NCI-H146 treated with DMSO at 0.1 percent for 48 hours (cell line): ENCODE data around the gene PCBD1.

Experiments used
- DNase-seq: peaks from one replicate; lab custom pipeline; 2025; ENCODE audit not compliant: unreplicated experiment; lab: John Stamatoyannopoulos, UW

PCBD1 gene

DNA sequence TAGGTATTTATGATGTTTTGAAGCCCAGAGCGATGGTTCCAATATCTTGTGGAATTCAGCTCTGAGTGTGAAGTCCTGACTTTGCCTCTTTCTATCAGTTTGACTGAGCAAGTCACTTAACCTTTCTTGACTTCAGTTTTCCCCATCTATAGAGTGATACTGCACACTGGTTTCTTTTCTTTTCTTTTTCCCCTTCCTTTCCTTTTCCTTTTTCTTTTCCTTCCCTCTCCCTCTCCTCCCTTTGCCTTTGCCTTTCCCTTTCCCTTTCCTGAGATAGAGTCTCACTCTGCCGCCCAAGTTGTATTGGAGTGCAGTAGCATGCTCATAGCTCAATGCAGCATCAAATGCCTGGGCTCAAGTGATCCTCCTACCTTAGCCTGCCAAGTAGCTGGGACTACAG, 52.0 kb downstream of the PCBD1 start:
- DNase-seq, result no peak

DNA sequence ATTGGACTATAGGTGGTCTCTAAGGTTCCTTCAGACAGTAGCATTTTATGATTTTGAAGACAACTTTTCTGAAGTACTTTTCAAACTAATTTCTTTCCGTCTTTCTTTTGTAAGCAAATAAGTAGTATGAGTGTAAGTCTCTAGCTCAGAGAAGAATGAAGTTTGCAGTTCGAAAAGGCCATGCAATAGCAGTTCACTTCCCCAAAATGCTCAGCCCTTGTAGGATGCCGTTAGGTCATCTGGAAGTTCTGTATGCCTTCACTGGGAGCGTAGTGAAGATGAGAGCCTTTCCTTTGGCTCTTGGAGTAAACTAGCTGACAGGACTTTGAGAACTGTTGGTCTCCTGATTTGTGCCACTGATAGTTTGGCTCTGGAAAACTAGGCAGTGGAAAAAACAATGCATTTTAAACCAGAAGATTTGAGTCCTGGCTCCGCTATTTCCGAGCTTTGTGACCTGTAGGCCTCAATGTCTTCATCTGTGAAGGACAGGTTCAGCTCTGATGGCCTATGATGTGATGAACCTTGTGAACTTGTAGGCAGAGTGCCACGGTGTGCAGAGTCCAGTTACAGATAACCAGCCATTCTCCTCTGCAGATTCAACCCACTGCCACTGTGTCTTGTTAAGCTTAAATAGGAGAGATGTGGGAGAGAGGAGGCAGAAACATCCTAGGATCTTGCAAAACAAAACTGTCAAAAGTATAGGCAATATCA, 53.8 kb downstream of the PCBD1 start:
- no peak for DNase-seq

DNA sequence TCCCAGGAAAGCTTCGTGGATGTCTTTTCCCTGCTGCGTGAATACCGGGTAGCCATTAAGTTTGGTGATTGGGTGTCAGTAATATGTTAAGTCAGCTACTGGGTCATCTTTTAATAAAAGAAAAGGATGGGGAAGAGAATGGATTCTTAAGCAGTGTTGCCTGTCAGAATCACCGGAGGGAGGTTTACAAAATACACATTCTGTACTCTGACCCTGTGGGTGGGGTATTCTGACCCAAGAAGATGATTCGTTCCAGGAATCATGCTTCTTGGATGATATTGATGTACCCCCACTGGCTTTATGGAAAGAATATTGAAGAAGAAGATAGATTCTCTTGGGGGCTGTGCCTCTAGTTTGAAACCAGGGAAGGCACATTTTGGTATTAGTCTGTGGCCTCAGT, 54.3 kb downstream of the PCBD1 start:
- DNase-seq, result no peak

DNA sequence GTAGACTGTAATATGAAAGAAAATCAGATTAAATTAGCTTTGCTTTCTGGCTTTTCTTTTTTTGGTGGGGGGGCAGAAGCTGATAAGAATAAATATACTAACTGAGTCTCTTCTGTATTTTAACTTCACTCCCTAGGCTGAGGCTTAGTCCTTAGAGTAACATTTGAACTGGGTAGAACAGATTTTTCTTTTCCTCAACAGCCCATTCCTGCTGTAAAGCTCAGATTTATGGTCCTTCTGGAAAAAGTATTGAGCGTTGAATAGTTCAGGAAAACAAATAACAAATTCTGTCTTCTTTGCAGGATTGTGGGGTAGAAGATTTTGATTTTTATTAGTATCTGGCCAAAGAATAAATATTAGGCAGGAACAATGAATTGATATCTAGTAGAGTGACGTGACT, 54.8 kb downstream of the PCBD1 start:
- no peak for DNase-seq
